Astrocyte (in vitro differentiated cells and primary cell): ENCODE measurements around the gene CHD3. TPM values are rescaled to one million over a fixed set of nuclear protein-coding genes. Genes with fewer than 3 reads are reported as not detected.

Experiments
- DNase-seq: peaks from one replicate; pipeline ENCODE4 v3.0.0-alpha.2; 2010; ENCODE audit warnings: low read depth
- FAIRE-seq: peaks from 2 replicates; lab custom pipeline; 2011; peaks lifted over from hg19 to GRCh38; lab: Jason Lieb, UNC
- H2AFZ ChIP-seq: 2 replicates; pipeline ENCODE4 v1.6.0; 2012; ENCODE audit warnings: low read depth, low read length, inconsistent platforms
- H3K27ac ChIP-seq: 2 replicates; pipeline ENCODE4 v1.5.1; 2011; ENCODE audit warnings: low read depth, low read length, inconsistent platforms
- H3K27me3 ChIP-seq: 2 replicates; pipeline ENCODE4 v1.6.0; 2011; ENCODE audit warnings: low read length, inconsistent platforms; ENCODE audit not compliant: insufficient read depth
- H3K36me3 ChIP-seq: 2 replicates; pipeline ENCODE4 v1.5.1; 2011; ENCODE audit warnings: low read length, inconsistent platforms; ENCODE audit not compliant: insufficient read depth
- H3K4me1 ChIP-seq: 2 replicates; pipeline ENCODE4 v1.5.1; 2011; ENCODE audit warnings: low read length, inconsistent platforms; ENCODE audit not compliant: insufficient read depth
- H3K4me2 ChIP-seq: 2 replicates; pipeline ENCODE4 v1.6.0; 2012; ENCODE audit warnings: low read length, inconsistent platforms
- H3K4me3 ChIP-seq: 2 replicates; pipeline ENCODE4 v1.5.1; 2011; ENCODE audit warnings: low read depth, mild to moderate bottlenecking, low read length, inconsistent platforms; ENCODE audit not compliant: insufficient read depth
- H3K79me2 ChIP-seq: 2 replicates; pipeline ENCODE4 v1.6.0; 2012; ENCODE audit warnings: mild to moderate bottlenecking, low read length, inconsistent platforms; ENCODE audit not compliant: insufficient read depth
- H3K9ac ChIP-seq: 2 replicates; pipeline ENCODE4 v1.6.0; 2012; ENCODE audit warnings: mild to moderate bottlenecking, low read length, inconsistent platforms
- H3K9me3 ChIP-seq: 2 replicates; pipeline ENCODE4 v1.5.1; 2012; ENCODE audit warnings: low read depth, mild to moderate bottlenecking, low read length, inconsistent platforms; ENCODE audit not compliant: insufficient read depth
- H4K20me1 ChIP-seq: 2 replicates; pipeline ENCODE4 v1.6.0; 2012; ENCODE audit warnings: low read length, inconsistent platforms; ENCODE audit not compliant: insufficient read depth
- H3K27ac Mint-ChIP-seq: one replicate; pipeline ENCODE4 v1.8.0; 2021; ENCODE audit warnings: mild to moderate bottlenecking, mixed read lengths; ENCODE audit not compliant: unreplicated experiment
- H3K27me3 Mint-ChIP-seq: one replicate; pipeline ENCODE4 v1.8.0; 2021; ENCODE audit warnings: low read depth, mixed read lengths; ENCODE audit not compliant: unreplicated experiment
- H3K36me3 Mint-ChIP-seq: one replicate; pipeline ENCODE4 v1.8.0; 2021; ENCODE audit warnings: low read depth, mixed read lengths; ENCODE audit not compliant: unreplicated experiment
- H3K4me1 Mint-ChIP-seq: one replicate; pipeline ENCODE4 v1.8.0; 2021; ENCODE audit warnings: low read depth, mixed read lengths; ENCODE audit not compliant: unreplicated experiment
- H3K4me3 Mint-ChIP-seq: one replicate; pipeline ENCODE4 v1.8.0; 2021; ENCODE audit warnings: mild to moderate bottlenecking, moderate library complexity, mixed read lengths; ENCODE audit not compliant: unreplicated experiment
- H3K9me3 Mint-ChIP-seq: one replicate; pipeline ENCODE4 v1.8.0; 2021; ENCODE audit warnings: mild to moderate bottlenecking, mixed read lengths; ENCODE audit not compliant: unreplicated experiment
- CTCF ChIP-seq: IDR thresholded peaks from 2 replicates; pipeline ENCODE4 v1.5.1; 2011; ENCODE audit warnings: low read depth, mild to moderate bottlenecking, inconsistent platforms, low read length, moderate library complexity; ENCODE audit not compliant: insufficient read depth
- EZH2 ChIP-seq: IDR thresholded peaks from 2 replicates; pipeline ENCODE4 v1.6.1; 2012; ENCODE audit warnings: mild to moderate bottlenecking, low read length, inconsistent platforms; ENCODE audit not compliant: insufficient read depth
- total RNA-seq: library from RNA; stranded (reverse); gene quantifications from 2 replicates; pipeline ENCODE4 v1.2.1, GENCODE V29; 2021

Gene CHD3
- total RNA-seq, 1 donor from 2014 or later = 111 TPM

- no peak for DNase-seq
- H3K4me1 Mint-ChIP-seq = no peaks in the 10 kb centered on the region
- Histone ChIP-seq H3K36me3 (peaks cover 2% of the 10 kb centered on the region), H3K4me2 (peak overlapping the region; percentile 96), H3K79me2 (peaks cover 40% of the 10 kb centered on the region), H2AFZ (peak overlapping the region; percentile 18), H3K27ac (peak overlapping the region; percentile 84), H3K4me1 (peaks cover 35% of the 10 kb centered on the region), H3K9me3 (no peaks in the 10 kb centered on the region), H4K20me1 (peaks cover 33% of the 10 kb centered on the region), H3K9ac (peak overlapping the region; percentile 87), H3K4me3 (peak overlapping the region; percentile 71), H3K27me3 (no peaks in the 10 kb centered on the region)
- H3K36me3 Mint-ChIP-seq = peaks cover 12% of the 10 kb centered on the region
- no peaks in the 10 kb centered on the region for H3K9me3 Mint-ChIP-seq
- H3K27me3 Mint-ChIP-seq = no peaks in the 10 kb centered on the region
- FAIRE-seq = no peak
- H3K27ac Mint-ChIP-seq = no peak overlapping the region
- no peak overlapping the region for H3K4me3 Mint-ChIP-seq
- no peak for TF ChIP-seq CTCF
- TF ChIP-seq EZH2 = no peak
Observed at GRCh38 chr17:7886227-7887037, 2.2 kb upstream of the CHD3 start.

GRCh38 chr17:7887038-7887481 lies 1.5 kb upstream of the CHD3 start:
- H3K9me3 Mint-ChIP-seq = no peaks in the 10 kb centered on the region
- Histone ChIP-seq H3K79me2 (peaks cover 39% of the 10 kb centered on the region), H3K27ac (peak overlapping the region; percentile 84), H4K20me1 (peaks cover 33% of the 10 kb centered on the region), H3K9me3 (no peaks in the 10 kb centered on the region), H3K36me3 (peaks cover 5% of the 10 kb centered on the region), H3K4me2 (peak overlapping the region; percentile 96), H3K4me1 (peaks cover 35% of the 10 kb centered on the region), H3K4me3 (peak overlapping the region; percentile 71), H2AFZ (peak overlapping the region; percentile 18), H3K27me3 (no peaks in the 10 kb centered on the region), H3K9ac (peak overlapping the region; percentile 87)
- DNase-seq (no peak), FAIRE-seq (peak; percentile 9)
- H3K27ac Mint-ChIP-seq = no peak overlapping the region
- H3K4me1 Mint-ChIP-seq = no peaks in the 10 kb centered on the region
- H3K4me3 Mint-ChIP-seq = no peak overlapping the region
- TF ChIP-seq EZH2 (no peak), CTCF (no peak)
- H3K36me3 Mint-ChIP-seq = peaks cover 15% of the 10 kb centered on the region
- no peaks in the 10 kb centered on the region for H3K27me3 Mint-ChIP-seq
